ENCODE data around the gene CNTNAP5. TPM values are rescaled to one million over a fixed set of nuclear protein-coding genes. Genes with fewer than 3 reads are reported as not detected.

The CNTNAP5 gene
- total RNA-seq, 1 donor from 2014 or later, result not detected

- Mint-ChIP-seq H3K27ac (ENCODE audit: unreplicated experiment) (no peak overlapping the region), H3K4me3 (ENCODE audit: unreplicated experiment) (no peak overlapping the region)
These were observed 621.2 kb downstream of the CNTNAP5 start for GRCh38 chr2:124646166-124646815.

GRCh38 chr2:124647245-124647644 lies 622.2 kb downstream of the CNTNAP5 start:
- Mint-ChIP-seq H3K27ac (ENCODE audit: unreplicated experiment) (no peak overlapping the region), H3K36me3 (ENCODE audit: unreplicated experiment) (no peaks in the 10 kb centered on the region), H3K9me3 (ENCODE audit: unreplicated experiment) (peaks cover 55% of the 10 kb centered on the region), H3K4me3 (ENCODE audit: unreplicated experiment) (no peak overlapping the region), H3K4me1 (ENCODE audit: unreplicated experiment) (no peaks in the 10 kb centered on the region), H3K27me3 (ENCODE audit: unreplicated experiment) (no peaks in the 10 kb centered on the region)
- TF ChIP-seq CTCF (IDR thresholded peaks at IDR 0.05), result no peak
- DNase-seq (ENCODE audit: extremely low spot score, unreplicated experiment), result no peak

More at GRCh38 chr2:124646166-124646815, 621.2 kb downstream of the CNTNAP5 start:
- DNase-seq (ENCODE audit: extremely low spot score, unreplicated experiment), result no peak
- Mint-ChIP-seq H3K9me3 (ENCODE audit: unreplicated experiment) (peaks cover 58% of the 10 kb centered on the region), H3K4me1 (ENCODE audit: unreplicated experiment) (no peaks in the 10 kb centered on the region), H3K36me3 (ENCODE audit: unreplicated experiment) (no peaks in the 10 kb centered on the region), H3K27me3 (ENCODE audit: unreplicated experiment) (no peaks in the 10 kb centered on the region)
- no peak for TF ChIP-seq CTCF (IDR thresholded peaks at IDR 0.05)

GRCh38 chr2:124647663-124648062 lies 622.6 kb downstream of the CNTNAP5 start:
- H3K9me3 Mint-ChIP-seq (ENCODE audit: unreplicated experiment), result peaks cover 55% of the 10 kb centered on the region

GRCh38 chr2:124649001-124649400 lies 623.9 kb downstream of the CNTNAP5 start:
- Mint-ChIP-seq H3K27ac (ENCODE audit: unreplicated experiment) (no peak overlapping the region), H3K27me3 (ENCODE audit: unreplicated experiment) (no peaks in the 10 kb centered on the region), H3K36me3 (ENCODE audit: unreplicated experiment) (no peaks in the 10 kb centered on the region), H3K9me3 (ENCODE audit: unreplicated experiment) (peaks cover 53% of the 10 kb centered on the region), H3K4me3 (ENCODE audit: unreplicated experiment) (no peak overlapping the region), H3K4me1 (ENCODE audit: unreplicated experiment) (no peaks in the 10 kb centered on the region)
- TF ChIP-seq CTCF (IDR thresholded peaks at IDR 0.05), result no peak
- no peak for DNase-seq (ENCODE audit: extremely low spot score, unreplicated experiment)

More at GRCh38 chr2:124647663-124648062, 622.6 kb downstream of the CNTNAP5 start:
- H3K27ac Mint-ChIP-seq (ENCODE audit: unreplicated experiment), result no peak overlapping the region
- no peaks in the 10 kb centered on the region for H3K36me3 Mint-ChIP-seq (ENCODE audit: unreplicated experiment)
- no peak for DNase-seq (ENCODE audit: extremely low spot score, unreplicated experiment)
- no peaks in the 10 kb centered on the region for H3K27me3 Mint-ChIP-seq (ENCODE audit: unreplicated experiment)
- H3K4me1 Mint-ChIP-seq (ENCODE audit: unreplicated experiment), result no peaks in the 10 kb centered on the region
- no peak for TF ChIP-seq CTCF (IDR thresholded peaks at IDR 0.05)
- no peak overlapping the region for H3K4me3 Mint-ChIP-seq (ENCODE audit: unreplicated experiment)

- Mint-ChIP-seq H3K36me3 (ENCODE audit: unreplicated experiment) (no peaks in the 10 kb centered on the region), H3K9me3 (ENCODE audit: unreplicated experiment) (peaks cover 54% of the 10 kb centered on the region)
These were observed 627.0 kb downstream of the CNTNAP5 start for GRCh38 chr2:124652099-124652498.

More at GRCh38 chr2:124652099-124652498, 627.0 kb downstream of the CNTNAP5 start:
- no peaks in the 10 kb centered on the region for H3K27me3 Mint-ChIP-seq (ENCODE audit: unreplicated experiment)
- H3K4me1 Mint-ChIP-seq (ENCODE audit: unreplicated experiment), result no peaks in the 10 kb centered on the region
- no peak overlapping the region for H3K27ac Mint-ChIP-seq (ENCODE audit: unreplicated experiment)
- no peak for TF ChIP-seq CTCF (IDR thresholded peaks at IDR 0.05)
- H3K4me3 Mint-ChIP-seq (ENCODE audit: unreplicated experiment), result no peak overlapping the region
- DNase-seq (ENCODE audit: extremely low spot score, unreplicated experiment), result no peak
